ENCODE measurements around the gene PSMG2.

The PSMG2 gene

GRCh38 chr18:12702221-12703095 lies at the start of gene PSMG2, which contains the start of gene CEP76:
PSMG2 (plus strand) TSS chr18:12703042; CDS start chr18:12703108, 66 bp downstream.
CEP76 (minus strand) TSS chr18:12702723; CDS start chr18:12702548, 175 bp downstream.
- intact Hi-C loops (cut with DNase I), result loop anchor here (5.0 kb wide), 2 partner anchors 45 to 325 kb away; partner anchors contain the start of genes AFG3L2 and SPIRE1
- peak; percentile 70 to 95 (median 88) for DNase-seq

- intact Hi-C loops (cut with DNase I), result loop anchor here (5.0 kb wide), 3 partner anchors 47 to 248 kb away; partner anchors contain the start of genes CEP76, PRELID3A and PSMG2
Measured at GRCh38 chr18:12654971-12655370, 47.9 kb upstream of the PSMG2 start.

GRCh38 chr18:12656605-12656937 lies 46.3 kb upstream of the PSMG2 start:
- DNase-seq, result no peak
- intact Hi-C loops (cut with DNase I), result loop anchor here (5.0 kb wide), 3 partner anchors 46 to 249 kb away; partner anchors contain the start of genes CEP76, PRELID3A and PSMG2

More at GRCh38 chr18:12654971-12655370, 47.9 kb upstream of the PSMG2 start:
- DNase-seq, result no peak

GRCh38 chr18:12656938-12657683 lies 45.7 kb upstream of the PSMG2 start:
- DNase-seq, result peak in 40 of 42 donors; percentile 18 to 80 (median 57)
- intact Hi-C loops (cut with DNase I), result loop anchor here (5.0 kb wide), 3 partner anchors 45 to 250 kb away; partner anchors contain the start of genes CEP76, PRELID3A and PSMG2

GRCh38 chr18:12657684-12658425 lies 45.0 kb upstream of the PSMG2 start, which contains the start of gene SPIRE1:
SPIRE1 (minus strand) TSS chr18:12658107; CDS start chr18:12657866, 241 bp downstream.
- intact Hi-C loops (cut with DNase I), result loop anchor here (5.0 kb wide), 3 partner anchors 44 to 251 kb away; partner anchors contain the start of genes CEP76, PRELID3A and PSMG2
- peak in 40 of 42 donors; percentile 51 to 88 (median 76) for DNase-seq

GRCh38 chr18:12658426-12659138 lies 44.3 kb upstream of the PSMG2 start:
- DNase-seq, result peak in 40 of 42 donors; percentile 20 to 78 (median 50)
- intact Hi-C loops (cut with DNase I), result loop anchor here (1.0 to 5.0 kb wide), 4 partner anchors 44 to 267 kb away; partner anchors contain the start of genes CEP76, PRELID3A and PSMG2

- DNase-seq, result peak in 30 of 42 donors; percentile 22 to 84 (median 52)
- intact Hi-C loops (cut with DNase I), result loop anchor here (1.0 to 5.0 kb wide), 4 partner anchors 42 to 269 kb away; partner anchors contain the start of genes CEP76, PRELID3A and PSMG2
Measured at GRCh38 chr18:12659904-12660605, 42.8 kb upstream of the PSMG2 start.

GRCh38 chr18:12668041-12668440 lies 34.8 kb upstream of the PSMG2 start:
- intact Hi-C loops (cut with DNase I), result no loop called here
- DNase-seq, result peak in 1 of 42 donors; percentile 31

- peak in 22 of 42 donors; percentile 8 to 62 (median 31) for DNase-seq
- intact Hi-C loops (cut with DNase I), result no loop called here
Measured at GRCh38 chr18:12679183-12679786, 23.6 kb upstream of the PSMG2 start.

- intact Hi-C loops (cut with DNase I), result no loop called here
- DNase-seq, result peak in 17 of 42 donors; percentile 6 to 58 (median 24)
Measured at GRCh38 chr18:12686100-12686499, 16.7 kb upstream of the PSMG2 start.

- peak in 2 of 42 donors; percentile 4 to 5 for DNase-seq
- intact Hi-C loops (cut with DNase I), result no loop called here
Measured at GRCh38 chr18:12689256-12689850, 13.5 kb upstream of the PSMG2 start.

- DNase-seq, result no peak
- intact Hi-C loops (cut with DNase I), result no loop called here
Measured at GRCh38 chr18:12692206-12692605, 10.6 kb upstream of the PSMG2 start.

GRCh38 chr18:12694032-12694431 lies 8.8 kb upstream of the PSMG2 start:
- peak in 1 of 42 donors; percentile 0 for DNase-seq
- intact Hi-C loops (cut with DNase I), result no loop called here

- intact Hi-C loops (cut with DNase I), result loop anchor here (5.0 kb wide), 2 partner anchors 42 to 322 kb away; partner anchors contain the start of genes AFG3L2 and SPIRE1
- no peak for DNase-seq
Measured at GRCh38 chr18:12699747-12700146, 3.1 kb upstream of the PSMG2 start.

GRCh38 chr18:12701161-12701560 lies 1.7 kb upstream of the PSMG2 start:
- intact Hi-C loops (cut with DNase I), result loop anchor here (5.0 kb wide), 2 partner anchors 44 to 324 kb away; partner anchors contain the start of genes AFG3L2 and SPIRE1
- DNase-seq, result no peak

- intact Hi-C loops (cut with DNase I), result loop anchor here (5.0 kb wide), 2 partner anchors 46 to 326 kb away; partner anchors contain the start of genes AFG3L2 and SPIRE1
- no peak for DNase-seq
Measured at GRCh38 chr18:12703096-12703567, 290 bp downstream of the PSMG2 start.

All from head of caudate nucleus (tissue), 42 donors.